GM12878 (cell line): Measurements from ENCODE around the gene KCTD2. TPM values are rescaled to one million over a fixed set of nuclear protein-coding genes. Genes with fewer than 3 reads are reported as not detected.

Source experiments
- HDGF ChIP-seq: fragments of 450-650 bp; IDR thresholded peaks from 2 replicates; pipeline ENCODE4 v1.6.1; 2016; ENCODE audit warnings: antibody characterized with exemption
- MAX ChIP-seq: IDR thresholded peaks from 2 replicates; pipeline ENCODE4 v1.6.1; 2012; ENCODE audit warnings: low read depth, low read length, improper control_type of control experiment
- POU2F2 ChIP-seq: IDR thresholded peaks from 3 replicates; pipeline ENCODE4 v1.6.1; 2011; ENCODE audit warnings: low read depth, mild to moderate bottlenecking, low read length, borderline replicate concordance
- SP1 ChIP-seq: IDR thresholded peaks from one replicate; pipeline ENCODE4 v1.6.1; 2011; ENCODE audit warnings: low read depth, low read length
- TAF1 ChIP-seq: IDR thresholded peaks from 2 replicates; pipeline ENCODE4 v1.6.1; 2011; ENCODE audit warnings: mild to moderate bottlenecking, low read depth, low read length, borderline replicate concordance
- TCF7 ChIP-seq: IDR thresholded peaks from 2 replicates; pipeline ENCODE4 v1.6.1; 2014; ENCODE audit warnings: antibody characterized with exemption, borderline replicate concordance
- USF2 ChIP-seq: IDR thresholded peaks from 2 replicates; pipeline ENCODE4 v1.6.1; 2011; ENCODE audit warnings: low read depth, low read length, improper control_type of control experiment, borderline replicate concordance
- ZNF207 ChIP-seq: fragments of 450-650 bp; IDR thresholded peaks from 2 replicates; pipeline ENCODE4 v1.6.1; 2014; ENCODE audit warnings: antibody characterized with exemption, mild to moderate bottlenecking, borderline replicate concordance
- ZNF24 ChIP-seq: fragments of 450-650 bp; IDR thresholded peaks from 2 replicates; pipeline ENCODE4 v1.6.1; 2017; ENCODE audit warnings: antibody characterized with exemption, mild to moderate bottlenecking
- polyA plus RNA-seq, 11 experiments: library from polyadenylated mRNA; depleted of rRNA in 4 of 11; unstranded in 6 of 11; stranded (reverse) in 5 of 11; fragments of >200 nt; fragmentation: Nextera tagmentation in 4 of 11; fragmentation: Illumina TruSeq in 1 of 11; extraction: Ambion mirVana in 4 of 11; extraction: Trizol in 1 of 11; gene quantifications; 1 replicate in 1 of 11; 2 replicates in 10 of 11; pipeline versions ENCODE4 v1.2.1 to v1.2.3, GENCODE V29; 2011 to 2016; ENCODE audit warnings: inconsistent platforms in 2 of 11, missing spikeins in 2 of 11, low read depth in 1 of 11
- total RNA-seq, 4 experiments: library from RNA; depleted of rRNA in 3 of 4; stranded (reverse); fragments of >200 nt in 3 of 4; fragmentation: Illumina TruSeq in 1 of 4; extraction: Trizol in 1 of 4; gene quantifications; 2 replicates each; pipeline versions ENCODE4 v1.2.1 to v1.2.3, GENCODE V29; 2013 to 2021

Gene KCTD2
- total and polyA plus RNA-seq, 10 of the 15 experiments (the other 5 are each of a cell fraction or from before 2014, with no cell fraction given) = 1.5 to 27.5 (median 13.7) TPM

GRCh38 chr17:75109407-75110233, 62.6 kb downstream of the KCTD2 start, which contains the start of gene ARMC7 (continued):
- 0 out of 2 replicates have a peak, but pooled peaks have one; percentile 47 for TF ChIP-seq ZNF207
- no peak for TF ChIP-seq TCF7
- no peak for TF ChIP-seq POU2F2
- TF ChIP-seq MAX = peak; percentile 62
- peak; percentile 67; the same call in 1 of the 2 replicates for TF ChIP-seq TAF1
- no peak for TF ChIP-seq HDGF
- TF ChIP-seq SP1 = no peak
- TF ChIP-seq USF2 = no peak
- TF ChIP-seq ZNF24 = no peak
